H1 (cell line): Measurements from ENCODE around the gene COL27A1. TPM values are rescaled to one million over a fixed set of nuclear protein-coding genes. Genes with fewer than 3 reads are reported as not detected.

Experiments used
- CTCF ChIA-PET: fragments of 300-600 bp; sonication (Branson Sonifier 250); formaldehyde crosslinking; loops from one replicate; lab custom pipeline; 2021; ENCODE audit not compliant: partially characterized antibody; lab: Charles Lee
- POLR2A ChIA-PET: fragments of 300-600 bp; sonication (Branson Sonifier 250); formaldehyde crosslinking; loops from one replicate; lab custom pipeline; 2021; ENCODE audit warnings: inconsistent platforms; ENCODE audit not compliant: partially characterized antibody; lab: Charles Lee
- DNase-seq, 2 experiments: peaks; one replicate each; pipeline versions ENCODE4 v3.0.0 to v3.0.0-alpha.2; 2010 to 2022; ENCODE audit warnings: low spot score in 2 of 2, low read depth in 1 of 2, mixed read lengths in 1 of 2
- FAIRE-seq: peaks from 2 replicates; lab custom pipeline; 2011; peaks lifted over from hg19 to GRCh38; lab: Jason Lieb, UNC
- H2AFZ ChIP-seq: 2 replicates; pipeline ENCODE4 v1.8.1; 2012; ENCODE audit warnings: low read length, inconsistent platforms
- H2AK5ac ChIP-seq: 2 replicates; pipeline ENCODE4 v1.6.1; 2013; ENCODE audit warnings: low read depth, low read length
- H2BK120ac ChIP-seq: replicated peaks from 2 replicates; pipeline ENCODE3; 2013; ENCODE audit warnings: low read depth, low read length, inconsistent platforms
- H2BK12ac ChIP-seq: 2 replicates; pipeline ENCODE4 v1.6.1; 2013; ENCODE audit warnings: low read depth, low read length
- H2BK15ac ChIP-seq: 2 replicates; pipeline ENCODE4 v1.6.1; 2013; ENCODE audit warnings: low read length
- H2BK20ac ChIP-seq: 2 replicates; pipeline ENCODE4 v1.6.1; 2013; ENCODE audit warnings: low read length
- H2BK5ac ChIP-seq: 2 replicates; pipeline ENCODE4 v1.6.1; 2013; ENCODE audit warnings: low read depth, low read length
- H3K14ac ChIP-seq: 2 replicates; pipeline ENCODE4 v1.6.1; 2013; ENCODE audit warnings: inconsistent platforms; ENCODE audit not compliant: insufficient read length
- H3K18ac ChIP-seq: 2 replicates; pipeline ENCODE4 v1.6.1; 2013; ENCODE audit warnings: low read length; ENCODE audit errors: extremely low read depth
- H3K23ac ChIP-seq: 2 replicates; pipeline ENCODE4 v1.6.1; 2013; ENCODE audit warnings: inconsistent platforms; ENCODE audit not compliant: insufficient read length
- H3K23me2 ChIP-seq: 2 replicates; pipeline ENCODE4 v1.6.1; 2013; ENCODE audit warnings: low read depth, low read length
- H3K27ac ChIP-seq: 2 replicates; pipeline ENCODE4 v1.6.1; 2011; ENCODE audit warnings: low read depth, low read length, inconsistent platforms
- H3K27me3 ChIP-seq, 4 experiments: replicated peaks in 1 of 4; 1 replicate in 1 of 4; 2 replicates in 3 of 4; pipeline versions ENCODE4 v1.6.1 to v1.8.1; 2011 to 2013; ENCODE audit warnings: low read length in 3 of 4, mild to moderate bottlenecking in 3 of 4, inconsistent platforms in 2 of 4, mixed read lengths in 2 of 4, moderate library complexity in 1 of 4; ENCODE audit not compliant: control insufficient read depth in 3 of 4, insufficient read depth in 3 of 4; ENCODE audit errors: extremely low read depth in 1 of 4
- H3K36me3 ChIP-seq, 4 experiments: 2 replicates each; pipeline versions ENCODE4 v1.6.1 to v1.8.1; 2011 to 2013; ENCODE audit warnings: mild to moderate bottlenecking in 4 of 4, low read length in 3 of 4, moderate library complexity in 2 of 4, control low read depth in 1 of 4, inconsistent platforms in 1 of 4; ENCODE audit not compliant: insufficient read depth in 4 of 4, control insufficient read depth in 2 of 4
- H3K4ac ChIP-seq: replicated peaks from 2 replicates; pipeline ENCODE3; 2013; ENCODE audit warnings: low read length, low read depth, mixed read lengths, inconsistent platforms; ENCODE audit not compliant: insufficient read length
- H3K4me1 ChIP-seq, 4 experiments: replicated peaks in 1 of 4; 1 replicate in 1 of 4; 2 replicates in 3 of 4; pipeline versions ENCODE4 v1.6.1 to v1.8.1; 2011 to 2013; ENCODE audit warnings: low read length in 3 of 4, inconsistent platforms in 2 of 4, mixed read lengths in 1 of 4; ENCODE audit not compliant: insufficient read depth in 4 of 4, control insufficient read depth in 3 of 4
- H3K4me2 ChIP-seq, 2 experiments: 2 replicates each; pipeline versions ENCODE4 v1.6.1 to v1.8.1; 2011 to 2013; ENCODE audit warnings: low read depth in 2 of 2, low read length in 2 of 2, control low read depth in 1 of 2, inconsistent platforms in 1 of 2, mild to moderate bottlenecking in 1 of 2; ENCODE audit not compliant: insufficient read depth in 1 of 2
- H3K4me3 ChIP-seq, 4 experiments: fragments of 200-600, 300-600 bp in 1 of 4; sonication (generic), shearing (Covaris generic), sonication (Bioruptor Twin) in 1 of 4; 2 replicates each; pipeline versions ENCODE4 v1.5.1 to v1.8.1; 2011 to 2016; ENCODE audit warnings: low read length in 4 of 4, low read depth in 3 of 4, control low read depth in 2 of 4, inconsistent platforms in 2 of 4, mild to moderate bottlenecking in 2 of 4, mixed read lengths in 1 of 4, moderate library complexity in 1 of 4; ENCODE audit not compliant: insufficient read depth in 2 of 4; ENCODE audit errors: extremely low read depth in 1 of 4
- H3K56ac ChIP-seq: replicated peaks from 2 replicates; pipeline ENCODE3; 2013; ENCODE audit warnings: low read depth, mild to moderate bottlenecking, mixed read lengths, low read length, inconsistent platforms; ENCODE audit not compliant: insufficient read length
- H3K79me1 ChIP-seq: 2 replicates; pipeline ENCODE4 v1.6.1; 2013; ENCODE audit warnings: low read depth, low read length, control low read depth
- H3K79me2 ChIP-seq, 2 experiments: 2 replicates each; pipeline versions ENCODE4 v1.6.1 to v1.8.1; 2012 to 2013; ENCODE audit warnings: low read length in 2 of 2, mild to moderate bottlenecking in 2 of 2, inconsistent platforms in 1 of 2; ENCODE audit not compliant: insufficient read depth in 2 of 2, control insufficient read depth in 1 of 2
- H3K9ac ChIP-seq, 4 experiments: replicated peaks in 1 of 4; 1 replicate in 1 of 4; 2 replicates in 3 of 4; pipeline versions ENCODE4 v1.6.1 to v1.8.1; 2011 to 2013; ENCODE audit warnings: low read depth in 3 of 4, low read length in 3 of 4, control low read depth in 2 of 4, mild to moderate bottlenecking in 2 of 4, moderate library complexity in 2 of 4, inconsistent platforms in 1 of 4; ENCODE audit errors: extremely low read depth in 1 of 4
- H3K9me3 ChIP-seq, 2 experiments: 2 replicates each; pipeline versions ENCODE4 v1.6.1 to v1.8.1; 2012 to 2013; ENCODE audit warnings: mild to moderate bottlenecking in 2 of 2, moderate library complexity in 2 of 2, control low read depth in 1 of 2, inconsistent platforms in 1 of 2, low read depth in 1 of 2, low read length in 1 of 2, mixed read lengths in 1 of 2; ENCODE audit not compliant: insufficient read depth in 2 of 2
- H4K20me1 ChIP-seq, 2 experiments: replicated peaks in 1 of 2; 2 replicates each; pipeline versions ENCODE3 to v1.8.1; 2011 to 2013; ENCODE audit warnings: inconsistent platforms in 2 of 2, low read length in 2 of 2, mild to moderate bottlenecking in 1 of 2; ENCODE audit not compliant: insufficient read depth in 2 of 2, control insufficient read depth in 1 of 2
- H4K5ac ChIP-seq: 2 replicates; pipeline ENCODE4 v1.6.1; 2013; ENCODE audit warnings: low read length, low read depth, mixed read lengths, inconsistent platforms; ENCODE audit not compliant: insufficient read length
- H4K8ac ChIP-seq: 2 replicates; pipeline ENCODE4 v1.8.0; 2013; ENCODE audit warnings: mild to moderate bottlenecking, moderate library complexity, low read length, inconsistent platforms; ENCODE audit not compliant: insufficient read depth; ENCODE audit errors: extremely low read depth
- H4K91ac ChIP-seq: replicated peaks from 2 replicates; pipeline ENCODE3; 2013; ENCODE audit warnings: low read length, mixed read lengths, inconsistent platforms; ENCODE audit not compliant: insufficient read length
- CBX8 ChIP-seq: fragments of 300-800, 300-1000 bp; sonication (generic); IDR thresholded peaks from 2 replicates; pipeline ENCODE4 v1.7.1; 2016; ENCODE audit warnings: low read depth, low read length, borderline replicate concordance
- CREB1 ChIP-seq: IDR thresholded peaks from 2 replicates; pipeline ENCODE4 v1.6.1; 2012; ENCODE audit warnings: inconsistent platforms
- NANOG ChIP-seq: IDR thresholded peaks from 2 replicates; pipeline ENCODE4 v1.6.1; 2011; ENCODE audit warnings: low read length, low read depth, mild to moderate bottlenecking, inconsistent platforms; ENCODE audit not compliant: insufficient read depth, poor library complexity, severe bottlenecking
- POLR2AphosphoS5 ChIP-seq: IDR thresholded peaks from 2 replicates; pipeline ENCODE4 v1.6.1; 2011; ENCODE audit warnings: low read depth, low read length
- POU5F1 ChIP-seq: IDR thresholded peaks from 2 replicates; pipeline ENCODE4 v1.6.1; 2011; ENCODE audit warnings: low read depth, mild to moderate bottlenecking, low read length, moderate library complexity
- RNF2 ChIP-seq: fragments of 200-900, 300-1000 bp; sonication (generic); IDR thresholded peaks from 2 replicates; pipeline ENCODE4 v1.7.1; 2016; ENCODE audit warnings: borderline replicate concordance, low read depth, mild to moderate bottlenecking, antibody characterized with exemption, low read length; ENCODE audit not compliant: poor library complexity, severe bottlenecking; ENCODE audit errors: missing control alignments
- SIN3A ChIP-seq, 2 experiments: IDR thresholded peaks in 1 of 2; conservative IDR thresholded peaks in 1 of 2; 2 replicates each; pipeline ENCODE4 v1.6.1; 2011 to 2012; ENCODE audit warnings: low read length in 2 of 2, improper control_type of control experiment in 1 of 2, low read depth in 1 of 2, mild to moderate bottlenecking in 1 of 2
- SP1 ChIP-seq: IDR thresholded peaks from 2 replicates; pipeline ENCODE4 v1.6.1; 2011; ENCODE audit warnings: low read depth, low read length
- SUZ12 ChIP-seq: fragments of 200-600 bp; sonication (generic); IDR thresholded peaks from 2 replicates; pipeline ENCODE4 v1.6.1; 2012; ENCODE audit warnings: mild to moderate bottlenecking, inconsistent platforms, low read length, moderate library complexity, mixed read lengths
- TCF12 ChIP-seq: IDR thresholded peaks from 2 replicates; pipeline ENCODE4 v1.6.1; 2011; ENCODE audit warnings: low read depth, mild to moderate bottlenecking, low read length
- USF2 ChIP-seq: IDR thresholded peaks from 2 replicates; pipeline ENCODE4 v1.6.1; 2011; ENCODE audit warnings: low read length, improper control_type of control experiment
- WGBS, 2 experiments: shearing (Covaris generic) in 1 of 2; methylation state at CpG; one replicate each; pipeline versions ENCODE4 v1.1.6 to v1.1.7; 2013 to 2015; ENCODE audit warnings: low lambda C conversion rate in 2 of 2, mixed read lengths in 2 of 2, inconsistent platforms in 1 of 2, low coverage in 1 of 2, missing lambda C conversion rate in 1 of 2; ENCODE audit not compliant: insufficient replicate concordance in 2 of 2, insufficient coverage in 1 of 2, insufficient read length in 1 of 2; ENCODE audit errors: extremely low coverage in 1 of 2, missing lambda C conversion rate in 1 of 2; 5-methylcytosine and 5-hydroxymethylcytosine counted together
- polyA plus RNA-seq, 7 experiments: library from polyadenylated mRNA; depleted of rRNA in 3 of 7; stranded (reverse) in 5 of 7; unstranded in 2 of 7; fragments of >200 nt in 5 of 7; fragments of 200-250 nt in 2 of 7; gene quantifications; 1 replicate in 5 of 7; 2 replicates in 1 of 7; 4 replicates in 1 of 7; pipeline versions ENCODE4 v1.2.1 to v1.2.3, GENCODE V29; 2011 to 2013; ENCODE audit warnings: missing spikeins in 2 of 7, mixed read lengths in 2 of 7
- total RNA-seq: library from RNA; stranded (reverse); fragmentation: NEBNext Ultra II Directional; extraction: Animal tissue kit (Norgen Biotek cat#: 25700); gene quantifications from 2 replicates; pipeline ENCODE4 v1.2.1, GENCODE V29; 2021

Gene COL27A1
- total and polyA plus RNA-seq, 2 of the 8 experiments (the other 6 are each of a cell fraction or from before 2014, with no cell fraction given): 15.1 to 22.8 TPM

GRCh38 chr9:114314881-114315722, 159.8 kb downstream of the COL27A1 start:
- Histone ChIP-seq H3K4me3 (no peak overlapping the region), H2AK5ac (no peak overlapping the region), H3K4ac (no peak overlapping the region), H3K9me3 (no peaks in the 10 kb centered on the region), H2BK5ac (no peak overlapping the region), H3K27me3 (no peaks in the 10 kb centered on the region), H3K23ac (no peak overlapping the region), H4K20me1 (no peaks in the 10 kb centered on the region), H2BK120ac (no peak overlapping the region), H3K27ac (no peak overlapping the region), H4K8ac (no peak overlapping the region), H3K79me1 (no peaks in the 10 kb centered on the region), H2AFZ (no peak overlapping the region), H3K14ac (no peak overlapping the region), H3K4me2 (no peak overlapping the region), H4K5ac (no peak overlapping the region), H3K9ac (no peak overlapping the region), H2BK12ac (no peak overlapping the region), H3K79me2 (no peaks in the 10 kb centered on the region), H3K18ac (no peak overlapping the region), H3K4me1 (no peaks in the 10 kb centered on the region), H4K91ac (no peak overlapping the region), H3K36me3 (no peaks in the 10 kb centered on the region), H2BK20ac (no peak overlapping the region), H2BK15ac (no peak overlapping the region), H3K23me2 (peaks cover 1% of the 10 kb centered on the region; the same call in 1 of the 2 replicates), H3K56ac (no peak overlapping the region)
- WGBS, 2 experiments: 88% methylated on average over 8 of the region's 8 CpGs; no CpG with 5 or more reads in 1 of the 2 experiments
- ChIA-PET CTCF (interaction anchor here (0.7 to 4.6 kb wide), 5 partner anchors 24 to 232 kb away, joined by 3 to 29 read pairs (median 3); partner anchors contain the start of gene COL27A1), POLR2A (no interaction called here)
- FAIRE-seq (no peak), DNase-seq (peak in 1 of 2 experiments; percentile 40)
- TF ChIP-seq CBX8 (no peak), SIN3A (conservative IDR thresholded peaks at IDR 0.05 in 1 of 2, IDR thresholded peaks at IDR 0.05 in 1 of 2; ENCODE audit: low read depth in 1 of 2, low read length in 2 of 2) (no peak), CREB1 (no peak), RNF2 (no peak), NANOG (no peak), SP1 (no peak), POLR2AphosphoS5 (no peak), POU5F1 (no peak), USF2 (no peak), SUZ12 (no peak), TCF12 (no peak)
